Measurements from ENCODE around the gene MAST2.

The MAST2 gene

GRCh38 chr1:45820788-45821187, 17.4 kb downstream of the MAST2 start:
- in situ Hi-C loops (cut with MboI; ENCODE audit: low sequenced_read_pairs, unreplicated experiment): no loop called here
- TF ChIP-seq CTCF (IDR thresholded peaks at IDR 0.05; ENCODE audit: borderline replicate concordance, control extremely low read depth, extremely low read depth, insufficient read depth, missing control alignments): no peak
- DNase-seq (ENCODE audit: low spot score): no peak

- in situ Hi-C loops (cut with MboI; ENCODE audit: low sequenced_read_pairs, unreplicated experiment): no loop called here
- no peak for TF ChIP-seq CTCF (IDR thresholded peaks at IDR 0.05; ENCODE audit: borderline replicate concordance, control extremely low read depth, extremely low read depth, insufficient read depth, missing control alignments)
- no peak for DNase-seq (ENCODE audit: low spot score)
These were observed 19.2 kb downstream of the MAST2 start for GRCh38 chr1:45822644-45823043.

DNA sequence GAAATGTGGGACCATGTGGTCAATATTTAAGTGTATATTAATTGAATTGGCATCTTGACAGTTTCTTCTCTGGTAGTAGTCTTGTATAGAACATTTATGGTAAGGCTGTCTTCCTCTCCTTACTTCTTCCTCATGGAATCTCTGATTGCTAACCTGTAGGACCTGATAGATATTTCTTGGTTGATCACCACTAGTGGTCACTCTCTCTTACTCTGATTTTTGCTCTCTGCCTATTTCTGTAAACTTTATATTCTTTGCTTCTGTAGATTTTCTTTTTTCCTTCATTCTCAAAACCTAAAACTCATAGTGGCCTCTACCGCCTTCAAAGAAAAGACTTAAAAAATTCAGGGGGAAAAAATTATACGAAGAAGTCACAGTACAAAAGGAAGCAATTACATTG, 21.2 kb downstream of the MAST2 start:
- in situ Hi-C loops (cut with MboI; ENCODE audit: low sequenced_read_pairs, unreplicated experiment): no loop called here
- no peak for TF ChIP-seq CTCF (IDR thresholded peaks at IDR 0.05; ENCODE audit: borderline replicate concordance, control extremely low read depth, extremely low read depth, insufficient read depth, missing control alignments)
- DNase-seq (ENCODE audit: low spot score): no peak

DNA sequence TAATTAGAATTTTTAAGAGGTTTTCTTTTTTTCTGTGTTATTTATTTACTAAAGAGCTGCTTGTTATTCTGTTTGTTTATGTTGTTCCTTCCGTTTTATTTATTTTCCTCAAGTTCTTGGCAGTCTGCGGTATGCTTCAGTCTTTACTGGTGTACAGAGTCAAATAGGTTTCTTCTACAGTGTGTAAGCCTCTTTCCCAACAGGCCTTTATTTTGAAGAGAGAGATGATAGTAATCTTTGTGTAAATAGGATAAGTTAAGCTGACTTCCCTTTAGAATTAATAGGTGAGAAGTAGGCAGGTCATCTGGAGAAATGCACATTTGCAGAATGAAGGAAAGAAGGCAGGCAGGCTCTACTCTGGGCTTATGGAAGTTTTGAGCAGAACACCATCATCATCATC, 23.8 kb downstream of the MAST2 start:
- TF ChIP-seq CTCF (IDR thresholded peaks at IDR 0.05; ENCODE audit: borderline replicate concordance, control extremely low read depth, extremely low read depth, insufficient read depth, missing control alignments): no peak
- in situ Hi-C loops (cut with MboI; ENCODE audit: low sequenced_read_pairs, unreplicated experiment): no loop called here
- DNase-seq (ENCODE audit: low spot score): no peak

- no peak for TF ChIP-seq CTCF (IDR thresholded peaks at IDR 0.05; ENCODE audit: borderline replicate concordance, control extremely low read depth, extremely low read depth, insufficient read depth, missing control alignments)
- no peak for DNase-seq (ENCODE audit: low spot score)
- in situ Hi-C loops (cut with MboI; ENCODE audit: low sequenced_read_pairs, unreplicated experiment): no loop called here
These were observed 25.4 kb downstream of the MAST2 start for GRCh38 chr1:45828841-45829240.

DNA sequence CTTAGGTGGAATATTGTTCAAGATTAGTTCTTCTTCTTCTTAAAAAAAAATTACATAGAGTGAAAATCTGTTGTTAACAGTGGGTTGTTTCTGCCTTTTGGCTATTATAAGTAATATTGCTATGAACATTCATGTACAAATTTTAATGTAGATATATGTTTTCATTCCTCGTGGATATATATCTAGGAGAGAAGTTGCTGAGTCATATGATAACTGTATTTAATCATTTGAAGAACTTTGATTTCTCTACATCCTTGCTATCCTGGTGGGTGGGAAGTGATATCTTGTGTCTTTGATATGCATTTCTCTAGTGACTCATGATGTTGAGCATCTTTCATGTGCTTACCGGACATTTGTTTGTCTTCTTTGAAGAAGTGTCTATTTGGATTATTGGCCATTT, 29.9 kb downstream of the MAST2 start:
- in situ Hi-C loops (cut with MboI; ENCODE audit: low sequenced_read_pairs, unreplicated experiment): no loop called here
- TF ChIP-seq CTCF (IDR thresholded peaks at IDR 0.05; ENCODE audit: borderline replicate concordance, control extremely low read depth, extremely low read depth, insufficient read depth, missing control alignments): no peak
- DNase-seq (ENCODE audit: low spot score): no peak

DNA sequence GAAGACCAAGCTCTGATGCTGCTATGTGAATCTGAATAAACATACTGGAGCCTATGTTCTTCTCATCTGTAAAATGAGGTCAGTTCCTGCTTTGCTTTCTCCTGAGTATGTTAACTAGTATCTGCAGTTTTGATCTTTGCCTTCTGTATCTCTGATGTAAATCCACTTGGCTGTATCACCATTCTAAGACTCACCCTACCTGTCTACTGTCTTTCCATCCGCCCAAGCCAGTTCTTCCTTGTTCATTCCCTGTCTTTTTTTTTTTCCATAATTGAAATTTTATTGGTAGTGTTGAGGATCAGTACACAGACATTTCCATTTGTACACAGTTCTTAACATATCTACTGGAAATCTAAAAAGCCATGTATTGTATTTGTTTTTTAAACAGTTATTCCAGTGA, 31.3 kb downstream of the MAST2 start:
- in situ Hi-C loops (cut with MboI; ENCODE audit: low sequenced_read_pairs, unreplicated experiment): no loop called here
- no peak for TF ChIP-seq CTCF (IDR thresholded peaks at IDR 0.05; ENCODE audit: borderline replicate concordance, control extremely low read depth, extremely low read depth, insufficient read depth, missing control alignments)
- no peak for DNase-seq (ENCODE audit: low spot score)
